Stimulated activated CD8-positive, alpha-beta memory T cell treated with anti-CD3 and anti-CD28 coated beads, Interleukin-15, amount 100 ng/mL, for 48 hours (primary cell): Measurements from ENCODE around the gene TMX4.

Experiments used
- DNase-seq, 2 donors: peaks; one replicate each; pipeline ENCODE4 v3.0.0-alpha.2; 2020; ENCODE audit warnings: low read depth in 2 of 2

The TMX4 gene

DNA sequence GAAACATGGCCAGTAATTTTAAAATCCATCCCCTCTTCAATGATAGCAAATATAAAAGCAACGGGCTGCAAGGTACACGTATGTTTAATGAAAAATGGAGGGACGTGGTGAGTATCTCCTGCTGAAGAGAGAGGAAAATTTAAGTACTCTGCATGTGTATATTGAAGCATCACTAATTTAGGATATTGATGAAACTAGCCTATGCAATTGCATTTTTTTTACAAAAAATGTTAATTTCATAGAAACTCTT lies 362 bp upstream of the TMX4 start:
- no peak for DNase-seq

DNA sequence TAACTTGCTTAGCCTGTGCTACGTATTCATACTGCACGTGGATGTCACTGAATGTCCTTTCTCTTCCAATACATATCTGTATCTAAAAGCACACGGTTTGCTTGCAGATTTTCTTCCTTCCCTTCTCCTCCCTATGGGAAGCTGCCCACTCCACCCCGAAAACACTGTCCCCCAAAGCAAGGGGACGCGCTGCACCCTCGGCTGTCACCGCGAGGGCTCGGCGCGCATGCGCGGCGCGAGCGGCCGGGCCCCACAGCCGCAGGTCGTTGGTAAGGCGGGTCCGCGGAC lies 659 bp downstream of the TMX4 start:
- DNase-seq = peak; percentile 49 to 53

DNA sequence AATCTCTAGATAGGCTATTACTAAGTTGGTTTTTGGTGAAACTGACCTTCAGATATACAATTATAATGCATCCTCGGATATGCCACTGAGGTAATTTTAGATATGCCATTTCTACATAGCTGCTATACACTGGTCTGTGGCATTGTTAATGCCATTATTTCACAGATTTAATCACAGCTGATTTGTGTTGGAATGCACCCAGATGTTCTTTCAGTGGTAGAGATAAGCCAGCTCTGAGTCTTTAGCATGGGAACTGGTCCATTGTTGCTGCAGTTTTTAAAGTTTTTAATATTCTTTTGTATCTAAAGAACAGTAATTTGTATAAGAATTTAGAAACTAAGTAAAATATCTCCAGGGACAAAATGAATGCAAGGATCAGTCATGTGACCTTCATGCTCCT lies 6.8 kb downstream of the TMX4 start:
- no peak for DNase-seq

DNA sequence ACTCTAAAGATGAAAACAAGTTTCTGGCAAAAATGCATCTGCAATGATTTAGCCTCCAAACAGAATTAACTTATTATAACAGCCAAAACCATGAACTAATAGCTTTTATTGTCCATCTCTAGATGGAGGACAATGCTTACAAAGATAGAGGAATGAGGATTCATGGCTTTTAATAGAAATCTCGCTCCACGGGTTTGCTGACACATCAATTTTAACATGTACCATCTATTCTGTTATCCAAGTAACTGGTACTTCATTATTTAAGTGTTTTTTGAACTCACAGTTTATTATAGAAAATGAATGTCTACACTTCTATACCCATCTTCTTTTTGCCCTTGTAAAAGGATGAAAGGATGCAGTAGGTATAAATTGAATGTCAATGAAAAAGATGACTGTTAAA lies 10.8 kb downstream of the TMX4 start:
- DNase-seq = no peak

DNA sequence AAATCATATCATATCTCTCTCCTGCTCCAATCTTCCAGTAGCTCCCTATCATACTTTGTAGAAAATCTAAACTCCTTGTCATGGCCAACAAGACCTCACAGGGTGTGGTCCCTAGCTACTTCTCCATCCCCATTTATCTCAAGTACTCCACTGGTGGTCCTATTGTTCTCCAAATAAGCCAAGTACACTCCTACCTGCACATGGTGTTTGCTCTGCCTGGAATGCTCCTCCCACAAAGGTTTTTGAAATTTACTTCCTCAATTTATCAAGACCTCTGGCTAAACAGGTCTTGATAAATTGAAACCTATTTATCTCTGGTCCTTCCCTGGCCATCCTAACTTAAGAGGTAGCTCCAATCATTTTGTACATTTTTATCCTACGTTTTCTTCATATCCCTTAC lies 12.1 kb downstream of the TMX4 start:
- no peak for DNase-seq

DNA sequence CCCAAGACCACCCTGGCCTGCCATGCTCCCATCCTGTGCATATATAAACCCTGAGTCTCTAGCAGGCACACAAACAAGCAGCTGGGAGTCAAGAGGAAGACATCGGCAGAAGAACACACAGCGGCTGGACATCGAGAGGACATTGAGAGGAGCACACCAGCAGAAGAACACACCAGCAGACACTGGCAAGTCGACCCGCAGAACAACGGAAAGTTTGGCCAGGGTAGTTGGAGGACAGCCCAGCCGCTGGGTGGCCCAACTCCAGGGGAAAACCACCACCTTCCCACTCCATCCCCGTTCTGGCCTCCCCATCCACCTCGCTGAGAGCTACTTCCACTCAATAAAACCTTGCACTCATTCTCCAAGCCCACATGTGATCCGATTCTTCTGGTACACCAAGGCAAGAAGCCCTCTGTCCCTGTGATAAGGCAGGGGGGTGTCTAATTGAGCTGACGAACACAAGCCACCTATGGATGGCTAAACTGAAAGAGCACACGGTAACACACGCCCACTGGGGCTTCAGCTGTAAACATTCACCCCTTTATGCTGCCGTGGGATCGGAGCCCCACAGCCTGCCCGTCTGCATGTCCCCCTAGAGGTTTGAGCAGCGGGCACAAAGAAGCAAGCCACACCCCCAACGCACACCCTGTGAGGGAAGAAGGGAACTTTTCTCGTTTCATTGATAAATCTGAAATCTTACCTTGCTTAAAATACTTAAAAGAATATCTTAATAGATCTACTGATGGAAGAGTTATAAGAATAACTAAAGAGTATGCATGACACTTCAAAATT lies 13.8 kb downstream of the TMX4 start:
- DNase-seq = no peak

DNA sequence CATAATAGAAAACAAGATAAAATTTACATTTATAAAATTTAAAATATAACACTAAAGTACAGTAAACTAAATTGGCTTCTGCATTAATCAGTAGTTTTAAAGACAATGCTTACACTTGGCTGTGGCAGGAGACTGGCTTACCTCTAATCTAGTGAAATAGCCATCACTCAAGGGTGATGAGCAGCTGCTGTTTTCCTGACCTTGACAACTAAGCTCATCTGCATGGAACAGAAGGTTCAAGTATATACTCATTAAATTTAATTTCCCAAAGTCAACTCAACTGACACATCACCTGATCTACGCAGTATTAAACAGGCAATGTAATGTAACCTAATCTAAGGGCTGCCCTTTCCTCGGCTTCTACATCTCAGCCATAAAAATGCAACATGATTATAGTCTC lies 14.5 kb downstream of the TMX4 start:
- no peak for DNase-seq

DNA sequence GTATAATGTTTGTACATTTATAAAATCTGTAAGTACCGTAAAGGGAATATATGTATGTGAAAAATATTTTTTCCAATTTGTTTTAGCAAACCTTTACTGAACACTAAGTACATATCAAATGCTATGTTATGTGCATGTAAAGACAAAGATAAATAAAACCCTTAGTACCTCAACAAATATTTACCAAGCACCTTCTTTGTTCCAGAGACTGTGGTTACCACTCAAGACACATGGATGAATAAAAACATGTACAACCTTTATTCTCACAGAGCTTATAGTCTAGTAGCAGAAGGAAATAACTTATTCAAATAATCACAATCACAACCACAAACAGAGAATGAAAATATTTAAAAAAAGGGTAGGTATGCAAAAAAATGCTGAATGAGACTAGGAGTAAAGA lies 17.5 kb downstream of the TMX4 start:
- DNase-seq = no peak

DNA sequence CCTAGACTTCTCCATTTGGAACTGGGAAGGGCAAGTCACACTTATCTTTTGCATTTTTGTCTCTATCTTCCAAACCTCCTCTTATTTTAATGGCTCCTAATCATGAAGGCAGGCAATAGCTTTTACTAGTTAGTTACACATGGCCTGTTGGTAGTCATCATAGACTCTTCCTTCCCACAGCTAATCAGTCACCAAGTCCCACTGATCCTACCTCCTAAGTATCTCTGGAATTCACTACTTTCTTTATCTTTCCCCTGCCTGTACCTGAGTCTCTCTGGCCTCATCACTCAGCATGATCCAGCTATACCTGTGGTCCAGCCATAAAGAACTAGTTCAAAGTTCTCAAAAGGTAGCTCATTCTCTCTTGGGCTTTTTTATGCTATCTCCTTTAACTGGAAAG lies 18.8 kb downstream of the TMX4 start:
- no peak for DNase-seq

DNA sequence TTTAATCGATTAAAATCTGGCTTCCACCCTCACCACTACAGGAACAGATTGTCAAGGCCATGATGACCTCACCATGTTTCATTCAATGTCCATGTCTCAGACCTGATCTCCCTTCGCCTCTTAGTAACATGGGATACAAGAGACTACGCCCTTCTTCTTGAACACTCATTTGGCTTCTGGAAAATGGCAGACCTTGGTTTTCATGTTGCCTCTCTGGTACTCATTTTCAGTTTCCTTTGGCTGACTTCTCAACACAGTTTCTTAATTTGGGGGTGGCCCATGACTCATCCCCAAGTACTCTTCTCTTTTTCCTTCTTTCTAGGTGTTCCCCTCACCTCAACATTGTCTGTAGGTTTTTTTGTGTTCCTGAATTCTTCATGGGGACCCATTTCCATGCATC lies 22.7 kb downstream of the TMX4 start:
- no peak for DNase-seq

DNA sequence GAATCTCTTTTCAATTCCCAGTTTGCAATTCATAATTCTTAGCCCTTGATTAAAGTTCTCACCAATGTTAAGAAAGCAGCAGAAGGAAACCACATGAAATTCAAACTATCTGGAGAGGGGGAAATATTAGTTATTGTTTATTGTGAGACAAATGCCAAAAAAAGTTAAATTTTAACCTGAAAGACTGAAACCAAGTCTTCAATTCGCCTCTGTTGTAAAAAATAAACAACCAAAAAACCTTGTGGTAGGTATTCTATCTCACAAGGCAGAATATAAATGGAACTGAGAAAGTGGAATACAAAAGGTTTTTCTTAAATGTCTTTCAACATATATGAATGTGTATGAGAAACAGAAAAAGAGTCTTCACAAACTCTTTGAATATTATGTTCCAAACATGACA lies 24.8 kb downstream of the TMX4 start:
- no peak for DNase-seq

DNA sequence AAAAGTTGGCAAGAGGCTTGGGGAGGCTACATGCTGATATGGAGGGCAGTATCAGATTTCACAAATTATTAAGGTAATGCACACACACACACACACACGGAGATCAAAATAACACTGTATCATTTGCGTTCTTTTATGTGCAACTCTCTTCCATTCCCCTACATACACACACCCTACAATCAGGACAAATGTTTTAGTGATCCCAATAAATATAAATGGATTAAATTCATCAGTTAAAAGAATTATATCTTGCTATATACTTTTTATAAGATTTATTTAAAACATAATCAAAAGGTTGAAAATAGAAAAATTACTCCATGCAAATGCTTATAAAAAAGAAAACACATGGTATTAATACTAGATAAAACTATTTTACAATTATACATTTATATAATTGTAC lies 25.9 kb downstream of the TMX4 start:
- DNase-seq = no peak

DNA sequence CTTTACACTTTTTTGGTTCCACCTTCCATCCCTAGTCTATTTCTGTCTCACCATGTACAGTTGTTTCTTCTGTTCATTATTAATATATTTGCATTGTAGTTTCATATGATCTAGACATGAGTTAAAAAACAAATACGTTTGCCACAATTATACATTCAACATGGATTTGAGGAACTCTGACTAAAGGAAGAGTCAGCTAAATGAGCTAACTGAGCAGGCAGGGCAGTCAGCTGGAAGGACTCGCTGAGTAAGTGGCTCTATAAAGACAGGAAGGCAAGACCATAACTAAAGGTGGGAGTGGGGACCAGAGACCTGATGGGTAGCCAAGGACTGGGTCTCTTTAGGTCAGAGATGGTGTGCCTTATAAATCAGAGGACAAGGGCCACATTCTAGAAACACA lies 26.3 kb downstream of the TMX4 start:
- no peak for DNase-seq

DNA sequence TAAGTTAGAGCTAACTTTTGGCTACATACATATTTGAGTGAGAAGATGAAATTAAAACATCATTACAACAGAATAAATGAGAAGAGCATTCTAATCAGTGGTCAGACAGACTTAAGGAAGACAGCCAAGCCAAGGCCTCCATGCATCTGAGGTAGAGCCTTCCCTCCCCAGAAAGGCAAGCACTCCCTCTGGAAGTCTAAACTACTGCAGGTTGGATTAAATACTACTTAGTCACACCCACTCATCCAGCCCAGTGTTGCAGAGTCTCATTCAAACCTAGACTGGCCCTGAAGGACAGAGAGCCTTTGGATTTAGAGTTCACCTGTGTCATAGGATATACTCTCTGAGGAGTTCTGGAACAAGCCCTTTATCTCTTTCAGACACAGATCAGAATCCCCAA lies 29.2 kb downstream of the TMX4 start:
- DNase-seq = no peak

DNA sequence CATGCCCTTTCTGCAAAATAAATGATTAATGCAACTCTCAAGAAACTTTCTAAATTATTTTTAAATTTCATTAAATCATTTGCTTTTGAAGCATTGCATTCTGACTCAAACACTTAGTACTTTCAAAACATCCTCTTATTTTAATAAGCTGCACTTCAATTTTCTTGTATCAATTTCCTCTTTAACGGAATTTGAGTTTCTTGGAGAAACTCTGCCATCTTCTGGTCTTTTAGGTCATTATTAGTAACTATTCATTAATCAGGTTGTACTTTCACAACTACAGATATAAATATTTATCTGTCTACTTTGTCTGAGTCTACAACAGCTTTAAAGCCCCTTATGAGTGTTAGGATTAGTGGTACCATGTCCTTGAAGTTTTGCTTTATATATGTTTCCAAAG lies 30.2 kb downstream of the TMX4 start:
- DNase-seq = no peak

DNA sequence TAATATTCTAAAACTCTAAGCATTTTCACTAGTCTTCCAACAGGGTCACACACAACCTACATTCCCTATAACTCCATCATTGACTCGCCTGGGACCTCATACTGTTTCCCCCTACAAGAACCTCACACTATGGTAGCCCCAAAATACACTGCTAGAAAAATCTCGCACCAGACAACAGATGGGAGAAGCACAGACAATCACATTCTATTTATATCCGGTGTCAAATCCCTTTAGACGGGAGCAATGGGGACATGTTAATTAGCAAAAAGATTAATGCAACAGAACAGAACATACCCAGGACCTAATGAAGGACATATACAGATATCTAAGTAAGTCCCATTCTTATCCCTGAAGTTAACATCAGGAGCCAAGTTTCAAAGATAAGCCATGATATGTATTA lies 33.6 kb downstream of the TMX4 start:
- DNase-seq = no peak

DNA sequence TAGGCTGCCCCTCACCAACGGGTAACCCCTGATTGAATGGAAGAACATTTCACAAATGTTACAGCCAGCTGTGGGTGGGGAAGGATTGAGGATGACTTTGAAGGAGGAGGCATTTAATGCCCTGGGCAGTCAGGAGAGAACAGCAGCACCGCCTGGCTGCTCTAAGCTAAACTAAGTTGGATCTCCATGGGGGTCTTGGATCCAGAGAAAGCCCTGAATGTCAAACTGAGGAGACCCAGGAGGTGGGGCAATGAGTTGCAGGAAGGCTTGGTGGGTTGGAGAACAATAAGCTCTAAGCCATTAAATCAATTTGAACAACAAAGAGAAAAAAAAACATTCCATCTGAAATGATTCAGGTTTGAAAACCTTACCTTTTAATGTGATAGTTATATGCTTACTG lies 35.4 kb downstream of the TMX4 start:
- DNase-seq = no peak

DNA sequence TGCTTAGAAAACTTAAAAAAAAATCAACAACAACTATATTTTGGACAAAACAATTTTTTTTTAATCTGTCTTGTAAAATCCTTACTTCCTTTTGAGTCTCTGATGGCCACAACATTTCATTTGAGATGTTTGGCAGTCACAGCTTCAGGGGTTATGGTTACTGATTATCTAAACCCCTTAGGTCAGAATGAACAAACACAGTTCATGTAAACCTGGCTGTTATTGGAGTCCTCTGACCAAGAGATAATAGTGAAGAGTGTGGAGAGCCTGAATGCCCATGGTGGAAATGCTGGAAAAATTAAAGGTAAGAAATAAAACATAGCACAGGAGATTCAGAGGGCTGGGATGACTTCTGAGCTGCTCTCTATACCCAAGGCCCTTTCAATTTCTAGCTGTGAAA lies 38.2 kb downstream of the TMX4 start:
- no peak for DNase-seq

DNA sequence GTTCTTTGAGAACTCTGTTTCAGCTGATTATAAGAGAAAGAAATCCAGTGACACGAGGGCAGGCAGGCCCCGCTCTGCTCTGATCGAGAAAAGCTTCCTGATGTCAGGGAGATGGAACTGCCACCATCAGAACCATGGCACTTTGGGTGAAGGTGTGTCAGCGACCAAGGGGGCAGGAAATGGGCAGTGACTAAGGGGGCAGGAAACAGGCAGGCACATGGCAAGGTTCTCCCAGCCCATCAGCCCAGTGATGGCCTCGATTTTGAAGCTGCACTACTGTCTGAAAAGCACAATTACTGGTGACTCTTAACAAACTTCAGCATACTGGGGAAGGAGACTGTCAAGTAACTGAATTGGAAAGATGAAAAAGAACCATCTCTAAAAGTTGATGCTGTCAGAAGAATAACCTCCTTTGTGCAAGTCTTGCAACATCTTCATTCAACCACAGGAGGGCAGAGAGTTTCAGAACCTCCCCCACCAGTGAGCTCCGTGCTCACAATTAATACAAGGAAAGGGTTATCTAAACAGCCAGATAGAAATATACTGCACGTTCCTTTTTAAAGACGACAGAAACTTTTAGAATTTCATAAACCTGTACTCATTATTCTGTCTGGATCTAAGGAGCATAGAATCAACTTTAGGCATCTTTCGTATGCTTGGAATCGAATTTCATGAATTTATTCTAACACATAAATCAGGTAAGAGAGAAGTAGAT lies 39.1 kb downstream of the TMX4 start:
- DNase-seq = peak in 1 of 2 donors; percentile 4

DNA sequence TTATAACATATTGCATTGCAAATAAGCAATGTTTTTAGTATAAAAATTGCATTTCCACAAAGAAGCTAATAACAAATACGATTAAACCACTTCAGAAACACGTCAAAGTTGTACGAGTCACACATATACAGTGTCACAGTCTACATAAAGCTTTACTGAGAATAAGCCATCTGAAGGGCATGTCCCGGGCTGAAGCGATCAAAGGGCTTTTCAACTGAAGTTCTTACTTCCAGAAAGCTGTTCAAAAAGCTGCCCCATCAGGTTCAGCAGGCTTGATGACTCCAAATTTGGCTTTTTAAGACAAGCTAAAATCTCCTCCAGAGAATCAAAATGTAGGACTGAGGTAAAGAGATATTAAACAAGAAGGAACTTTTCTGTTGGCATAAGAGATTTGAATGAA lies 41.9 kb downstream of the TMX4 start:
- DNase-seq = no peak

DNA sequence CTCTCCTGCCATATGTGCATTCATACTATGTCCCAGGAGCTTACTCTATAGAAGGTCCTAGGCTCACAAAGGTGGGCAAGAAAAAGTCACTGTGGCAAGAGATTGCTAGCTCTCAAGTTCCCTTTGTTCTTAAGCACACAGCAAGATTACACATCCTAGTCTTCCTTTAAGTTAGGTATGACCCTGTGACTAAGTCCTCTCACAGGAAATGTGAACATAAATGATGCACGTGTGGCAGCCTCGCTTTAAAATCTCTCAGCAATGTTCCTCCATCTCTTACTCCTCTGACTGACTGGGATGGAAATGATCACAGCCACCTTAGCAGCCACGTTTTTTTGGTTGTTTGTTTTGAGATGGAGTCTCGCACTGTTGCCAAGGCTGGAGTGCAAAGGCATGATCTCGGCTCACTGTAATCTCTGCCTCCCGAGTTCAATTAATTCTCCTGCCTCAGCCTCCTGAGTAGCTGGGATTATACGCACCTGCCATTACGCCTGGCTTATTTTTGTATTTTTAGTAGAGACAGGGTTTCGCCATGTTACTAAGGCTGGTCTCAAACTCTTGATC lies 43.6 kb downstream of the TMX4 start:
- no peak for DNase-seq

DNA sequence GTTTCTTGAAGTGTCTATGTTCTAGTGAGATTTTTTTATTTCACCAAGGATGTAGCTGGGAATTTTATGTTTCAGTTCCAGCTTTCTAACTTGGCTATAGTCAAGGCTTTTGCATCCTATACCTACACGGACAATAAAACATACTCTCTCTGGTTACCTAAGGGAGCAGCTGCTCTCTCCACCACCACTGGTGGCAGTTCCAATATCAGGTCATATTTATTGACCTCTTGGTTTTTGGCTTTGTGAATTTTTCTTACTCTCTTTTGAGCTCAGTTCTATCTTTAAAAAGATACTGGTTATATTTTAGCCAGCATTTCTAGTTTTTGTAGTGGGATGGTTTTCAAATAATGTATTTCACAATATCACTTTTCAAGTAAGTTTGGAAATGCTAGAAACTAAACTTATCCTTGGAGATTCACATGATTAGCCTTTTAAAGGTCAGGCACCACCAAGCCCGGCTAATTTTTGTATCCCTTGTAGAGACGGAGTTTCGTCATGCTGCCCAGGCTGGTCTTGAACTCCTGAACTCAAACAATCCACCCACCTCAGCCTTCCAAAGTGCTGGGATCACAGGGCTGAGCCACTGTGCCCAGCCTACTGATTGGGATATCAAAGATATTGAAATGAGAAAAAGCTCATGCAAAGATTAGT lies 44.7 kb downstream of the TMX4 start:
- no peak for DNase-seq

DNA sequence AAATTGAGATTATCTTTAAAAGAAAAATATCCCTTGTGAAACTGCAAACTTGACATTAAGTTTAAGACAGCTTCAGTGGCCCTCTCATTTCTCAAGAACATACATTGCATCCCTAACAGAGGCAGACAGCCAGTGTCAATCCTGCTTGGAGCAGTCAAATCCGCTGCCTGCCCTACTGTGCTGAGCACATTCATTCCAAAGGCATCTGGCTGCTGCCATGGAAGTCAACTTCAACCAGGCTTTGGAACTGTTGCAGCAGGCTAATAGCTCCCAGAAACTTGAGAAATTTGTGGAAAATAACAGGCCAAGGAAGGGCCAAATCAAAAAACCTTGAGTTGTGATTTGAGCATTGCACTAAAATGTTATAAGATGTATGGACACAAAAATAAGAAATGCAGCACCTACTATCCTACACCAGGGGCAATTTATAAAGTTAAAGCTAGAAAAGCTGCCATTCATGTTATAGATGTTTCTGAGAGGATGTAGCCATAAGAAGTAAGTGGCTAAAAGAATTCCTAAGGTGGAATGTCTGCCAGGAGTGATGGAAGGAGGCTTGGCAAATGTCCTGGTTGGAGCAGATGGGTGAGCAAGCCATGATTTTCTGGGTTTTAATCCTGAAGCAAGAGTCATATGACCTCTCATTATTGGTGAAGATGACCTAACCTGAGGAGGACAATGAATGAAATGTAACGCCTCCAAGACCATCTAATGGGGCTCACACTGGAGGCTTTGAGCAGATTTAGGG lies 47.9 kb downstream of the TMX4 start:
- DNase-seq = no peak
